ENCODE data around the gene CENPB. TPM values are rescaled to one million over a fixed set of nuclear protein-coding genes. Genes with fewer than 3 reads are reported as not detected.
"Not testable (repeated sequence)": the region's sequence is repeated elsewhere in the genome, so short reads cannot be mapped to it uniquely, and the experiment has no call there.

CENPB gene
- 72.7 and 84.3 TPM in 2 replicates for total RNA-seq (2022)
- percentile 82 among the genes with signal in this experiment for Bru-seq, nascent RNA
- BruChase-seq, experiment 1, labeled RNA remaining after a 2-hour chase = percentile 95 among the genes with signal in this experiment
- percentile 95 among the genes with signal in this experiment for BruChase-seq, experiment 2, labeled RNA remaining after a 6-hour chase
- long read RNA-seq, transcript CENPB-201 (1 exons, 2,840 nt) = major isoform, 9 of 9 reads
- long read RNA-seq, partial matches to known transcripts = 0 of 9 reads
- long read RNA-seq, other reads (novel, unspliced or antisense) = 0 of 9 reads

- Mint-ChIP-seq H3K27ac (ENCODE audit: unreplicated experiment) (no peak within 1 kb of the TSS), H3K4me1 (ENCODE audit: low read depth, unreplicated experiment) (peaks cover 7% of the 10 kb centered on the region), H3K4me3 (ENCODE audit: unreplicated experiment) (peak within 1 kb of the TSS; percentile 74), H3K36me3 (ENCODE audit: insufficient read depth, unreplicated experiment) (peaks cover 7% of the 10 kb centered on the region), H3K9me3 (ENCODE audit: unreplicated experiment) (no peaks in the 10 kb centered on the region), H3K27me3 (ENCODE audit: insufficient read depth, unreplicated experiment) (peaks cover 3% of the 10 kb centered on the region)
- H3K4me1 ChIP-seq = peaks cover 29% of the 10 kb centered on the region
- ChIA-PET CTCF (interaction anchor here (0.6 to 2.5 kb wide), 13 partner anchors 9 to 285 kb away, joined by 3 to 27 read pairs (median 4); partner anchors contain the start of genes ADISSP, AP5S1, CDC25B and MAVS), POLR2A (interaction anchor here (0.5 to 2.1 kb wide), 7 partner anchors 9 to 92 kb away, joined by 3 to 12 read pairs (median 5); partner anchors contain the start of genes ADISSP, AP5S1 and CDC25B)
- no peaks in the 10 kb centered on the region for H3K9me3 ChIP-seq
- intact Hi-C loops (cut with micrococcal nuclease; ENCODE audit: unreplicated experiment) = loop anchor here (1.0 to 5.0 kb wide), 2 partner anchors 34 to 71 kb away; partner anchors contain the start of gene AP5S1
- H3K4me3 ChIP-seq (ENCODE audit: low read depth, low read length) = peak within 1 kb of the TSS; percentile 89
- BruUV-seq (replicated peaks) = no TSS peak
- no peaks in the 10 kb centered on the region for H3K27me3 ChIP-seq (replicated peaks; ENCODE audit: control insufficient read depth, insufficient read depth, low read length)
- TF ChIP-seq CTCF (IDR thresholded peaks at IDR 0.05; ENCODE audit: insufficient read depth in 1 of 2, low read depth in 1 of 2, low read length in 1 of 2, severe bottlenecking in 1 of 2, unreplicated experiment in 1 of 2) = peak; percentile 66 to 95
- no peaks in the 10 kb centered on the region for H3K36me3 ChIP-seq (ENCODE audit: control insufficient read depth, insufficient read depth, low read length)
- peak; percentile 86 to 98 for DNase-seq
Measured at GRCh38 chr20:3786665-3787323, at the start of gene CENPB. TSS of gene CENPB (minus strand) at chr20:3786740. CDS start at chr20:3786483, 257 bp downstream.

- ChIA-PET POLR2A (interaction anchor here (0.6 kb wide), 1 partner anchor 17 kb away, joined by 3 read pairs; no protein-coding TSS in a partner anchor), CTCF (no interaction called here)
- no TSS peak for BruUV-seq (replicated peaks)
Measured at GRCh38 chr20:3836132-3836531, 49.6 kb upstream of the CENPB start.

GRCh38 chr20:3829891-3830290 is 43.4 kb upstream of the CENPB start:
- H3K4me1 ChIP-seq; H3K27me3 Mint-ChIP-seq (ENCODE audit: insufficient read depth, unreplicated experiment); H3K9me3 Mint-ChIP-seq (ENCODE audit: unreplicated experiment); H3K9me3 ChIP-seq; CTCF ChIA-PET; H3K27ac Mint-ChIP-seq (ENCODE audit: unreplicated experiment); H3K4me3 ChIP-seq (ENCODE audit: low read depth, low read length); H3K4me1 Mint-ChIP-seq (ENCODE audit: low read depth, unreplicated experiment); BruUV-seq (replicated peaks); intact Hi-C loops (cut with micrococcal nuclease; ENCODE audit: unreplicated experiment); DNase-seq; H3K36me3 ChIP-seq (ENCODE audit: control insufficient read depth, insufficient read depth, low read length); POLR2A ChIA-PET; H3K27me3 ChIP-seq (replicated peaks; ENCODE audit: control insufficient read depth, insufficient read depth, low read length); H3K36me3 Mint-ChIP-seq (ENCODE audit: insufficient read depth, unreplicated experiment); H3K4me3 Mint-ChIP-seq (ENCODE audit: unreplicated experiment): not testable (repeated sequence)

More at GRCh38 chr20:3836132-3836531, 49.6 kb upstream of the CENPB start:
- Histone ChIP-seq H3K4me3 (ENCODE audit: low read depth, low read length) (no peak overlapping the region), H3K4me1 (no peaks in the 10 kb centered on the region), H3K9me3 (0 out of 2 replicates have a peak, but pooled peaks cover 4% of the 10 kb centered on the region), H3K27me3 (replicated peaks; ENCODE audit: control insufficient read depth, insufficient read depth, low read length) (no peaks in the 10 kb centered on the region), H3K36me3 (ENCODE audit: control insufficient read depth, insufficient read depth, low read length) (no peaks in the 10 kb centered on the region)
- no peak for DNase-seq
- no peak overlapping the region for H3K27ac Mint-ChIP-seq (ENCODE audit: unreplicated experiment)
- H3K27me3 Mint-ChIP-seq (ENCODE audit: insufficient read depth, unreplicated experiment) = no peaks in the 10 kb centered on the region
- H3K4me3 Mint-ChIP-seq (ENCODE audit: unreplicated experiment) = no peak overlapping the region
- TF ChIP-seq CTCF (IDR thresholded peaks at IDR 0.05; ENCODE audit: insufficient read depth in 1 of 2, low read depth in 1 of 2, low read length in 1 of 2, severe bottlenecking in 1 of 2, unreplicated experiment in 1 of 2) = no peak
- no peaks in the 10 kb centered on the region for H3K36me3 Mint-ChIP-seq (ENCODE audit: insufficient read depth, unreplicated experiment)
- intact Hi-C loops (cut with micrococcal nuclease; ENCODE audit: unreplicated experiment) = no loop called here
- no peaks in the 10 kb centered on the region for H3K4me1 Mint-ChIP-seq (ENCODE audit: low read depth, unreplicated experiment)
- no peaks in the 10 kb centered on the region for H3K9me3 Mint-ChIP-seq (ENCODE audit: unreplicated experiment)
